ENCODE data around the gene IGSF6.

- TF ChIP-seq CTCF (IDR thresholded peaks at IDR 0.05; ENCODE audit: low read depth, low read length) (peak; percentile 96), EZH2phosphoT487 (IDR thresholded peaks at IDR 0.05; ENCODE audit: low read depth) (no peak)
Measured at GRCh38 chr16:21656795-21657768, 4.7 kb upstream of the IGSF6 start.

Data from OCI-LY3 (cell line).